DND-41 (cell line): ENCODE data around the gene TPCN1.

Experiments
- ATAC-seq: fragments of 200-7000 bp; cut with Tn5 transposase; 3 replicates; pipeline ENCODE4 v1.9.1; 2021; ENCODE audit warnings: low read depth; ENCODE audit not compliant: insufficient read depth
- DNase-seq: peaks from one replicate; pipeline ENCODE4 v3.0.0-alpha.2; 2020
- H2AFZ ChIP-seq: 2 replicates; pipeline ENCODE4 v1.6.0; 2012; ENCODE audit warnings: low read depth, low read length
- H3K27ac ChIP-seq: 2 replicates; pipeline ENCODE4 v1.5.1; 2012; ENCODE audit warnings: low read length, inconsistent platforms
- H3K27me3 ChIP-seq: fragments of 200-600 bp; sonication (generic); 2 replicates; pipeline ENCODE4 v1.6.0; 2012; ENCODE audit warnings: low read length, mild to moderate bottlenecking, inconsistent platforms; ENCODE audit not compliant: insufficient read depth, poor library complexity
- H3K36me3 ChIP-seq: 2 replicates; pipeline ENCODE4 v1.5.1; 2012; ENCODE audit warnings: low read length, inconsistent platforms; ENCODE audit not compliant: insufficient read depth
- H3K4me1 ChIP-seq: 2 replicates; pipeline ENCODE4 v1.5.1; 2012; ENCODE audit warnings: mild to moderate bottlenecking, low read length; ENCODE audit not compliant: insufficient read depth
- H3K4me2 ChIP-seq: 2 replicates; pipeline ENCODE4 v1.6.0; 2012; ENCODE audit warnings: mild to moderate bottlenecking, moderate library complexity, low read length, inconsistent platforms; ENCODE audit not compliant: insufficient read depth
- H3K4me3 ChIP-seq, 2 experiments: fragments of 200-600 bp in 1 of 2; shearing (Covaris generic) in 1 of 2; 2 replicates each; pipeline ENCODE4 v1.5.1; 2012 to 2016; ENCODE audit warnings: inconsistent platforms in 2 of 2, low read length in 2 of 2, mild to moderate bottlenecking in 2 of 2, low read depth in 1 of 2, moderate library complexity in 1 of 2
- H3K79me2 ChIP-seq: 2 replicates; pipeline ENCODE4 v1.6.0; 2012; ENCODE audit warnings: low read length, inconsistent platforms; ENCODE audit not compliant: insufficient read depth
- H3K9ac ChIP-seq: 2 replicates; pipeline ENCODE4 v1.6.0; 2012; ENCODE audit warnings: low read depth, mild to moderate bottlenecking, inconsistent platforms, low read length, moderate library complexity
- H3K9me3 ChIP-seq: 2 replicates; pipeline ENCODE4 v1.5.1; 2012; ENCODE audit warnings: low read length, moderate library complexity, mild to moderate bottlenecking, inconsistent platforms; ENCODE audit not compliant: insufficient read depth, severe bottlenecking
- H4K20me1 ChIP-seq: 2 replicates; pipeline ENCODE4 v1.6.0; 2012; ENCODE audit warnings: low read length; ENCODE audit not compliant: insufficient read depth
- CTCF ChIP-seq: IDR thresholded peaks from 2 replicates; pipeline ENCODE4 v1.5.1; 2012; ENCODE audit warnings: borderline replicate concordance, low read length, moderate library complexity, mild to moderate bottlenecking; ENCODE audit not compliant: poor library complexity, severe bottlenecking; ENCODE audit errors: extremely low read depth
- EZH2 ChIP-seq: IDR thresholded peaks from 3 replicates; pipeline ENCODE4 v1.6.1; 2012; ENCODE audit warnings: borderline replicate concordance, low read depth, mild to moderate bottlenecking, moderate library complexity, low read length, inconsistent platforms; ENCODE audit not compliant: severe bottlenecking

Gene TPCN1

GRCh38 chr12:113248842-113249435 lies 27.7 kb downstream of the TPCN1 start:
- Histone ChIP-seq H3K27me3 (no peaks in the 10 kb centered on the region), H3K79me2 (no peaks in the 10 kb centered on the region), H3K9ac (no peak overlapping the region), H3K4me3 (no peak overlapping the region), H2AFZ (no peak overlapping the region), H3K4me1 (no peaks in the 10 kb centered on the region), H4K20me1 (no peaks in the 10 kb centered on the region; the same call in 1 of the 2 replicates), H3K27ac (no peak overlapping the region), H3K36me3 (peaks cover 55% of the 10 kb centered on the region), H3K9me3 (no peaks in the 10 kb centered on the region), H3K4me2 (no peak overlapping the region)
- peak; percentile 34; the same call in 2 of the 3 replicates for ATAC-seq
- TF ChIP-seq EZH2 (no peak), CTCF (no peak)
- no peak for DNase-seq

- no peak overlapping the region for H3K4me2 ChIP-seq
- H2AFZ ChIP-seq, result no peak overlapping the region
- no peaks in the 10 kb centered on the region for H3K4me1 ChIP-seq
- ATAC-seq (no peak), DNase-seq (no peak)
- H3K36me3 ChIP-seq, result peaks cover 54% of the 10 kb centered on the region
- TF ChIP-seq EZH2, result no peak
- TF ChIP-seq CTCF, result no peak
- H3K27ac ChIP-seq, result no peak overlapping the region
- H3K27me3 ChIP-seq, result no peaks in the 10 kb centered on the region
- H4K20me1 ChIP-seq, result no peaks in the 10 kb centered on the region; the same call in 1 of the 2 replicates
- H3K9ac ChIP-seq, result no peak overlapping the region
- H3K9me3 ChIP-seq, result no peaks in the 10 kb centered on the region
- H3K4me3 ChIP-seq, result no peak overlapping the region
- no peaks in the 10 kb centered on the region for H3K79me2 ChIP-seq
These were observed 28.3 kb downstream of the TPCN1 start for GRCh38 chr12:113249546-113249945.

- DNase-seq (no peak), ATAC-seq (no peak)
- Histone ChIP-seq H3K4me1 (no peaks in the 10 kb centered on the region), H3K4me2 (no peak overlapping the region), H3K27ac (peak overlapping the region; percentile 39; the same call in 1 of the 2 replicates), H3K36me3 (peaks cover 54% of the 10 kb centered on the region), H3K79me2 (no peaks in the 10 kb centered on the region), H3K4me3 (no peak overlapping the region), H3K9me3 (no peaks in the 10 kb centered on the region), H4K20me1 (no peaks in the 10 kb centered on the region; the same call in 1 of the 2 replicates), H3K9ac (no peak overlapping the region), H3K27me3 (no peaks in the 10 kb centered on the region), H2AFZ (no peak overlapping the region)
- no peak for TF ChIP-seq EZH2
- no peak for TF ChIP-seq CTCF
These were observed 28.8 kb downstream of the TPCN1 start for GRCh38 chr12:113250045-113250444.
